Tibial artery (tissue), 4 donors: Measurements from ENCODE around the gene NEMF.
"Not testable (repeated sequence)": the region's sequence is repeated elsewhere in the genome, so short reads cannot be mapped to it uniquely, and the experiment has no call there.

ENCODE experiments used
- DNase-seq, 2 donors: peaks; one replicate each; pipeline ENCODE4 v3.0.0-alpha.2; 2019
- H3K27ac ChIP-seq, 2 donors: fragments of 200-600 bp; sonication (generic) in 1 of 2; 1 replicate in 1 of 2; 2 replicates in 1 of 2; pipeline ENCODE4 v1.5.1; 2018 to 2019; ENCODE audit warnings: mild to moderate bottlenecking in 1 of 2
- H3K27me3 ChIP-seq, 2 donors: fragments of 200-600 bp; sonication (generic) in 1 of 2; one replicate each; pipeline versions ENCODE4 v1.5.1 to v1.6.0; 2016 to 2019
- H3K36me3 ChIP-seq, 3 donors: fragments of 200-600 bp; sonication (generic) in 2 of 3; one replicate each; pipeline ENCODE4 v1.5.1; 2016 to 2019; ENCODE audit warnings: mild to moderate bottlenecking in 2 of 3
- H3K4me1 ChIP-seq, 4 donors: fragments of 200-600 bp; sonication (generic) in 2 of 4; 1 replicate in 3 of 4; 2 replicates in 1 of 4; pipeline ENCODE4 v1.5.1; 2016 to 2019
- H3K4me3 ChIP-seq, 2 donors: fragments of 200-600 bp; sonication (generic) in 1 of 2; 1 replicate in 1 of 2; 2 replicates in 1 of 2; pipeline ENCODE4 v1.5.1; 2018 to 2019; ENCODE audit warnings: mild to moderate bottlenecking in 2 of 2
- H3K9me3 ChIP-seq, 3 donors: fragments of 200-600 bp; sonication (generic) in 1 of 3; one replicate each; pipeline ENCODE4 v1.5.1; 2016 to 2019
- intact Hi-C: fragments of 100-400 bp; cut with DNase I; formaldehyde crosslinking; loops from one replicate; pipeline ENCODE4 v1.15.0; 2023; ENCODE audit warnings: low total_unique reads
- TF ChIP-seq, protein P1 (sequence below), 2 experiments: fragments of 200-600 bp in 1 of 2; fragments of 450-650 bp in 1 of 2; IDR thresholded peaks; one replicate each; pipeline ENCODE4 v1.5.1; 2017 to 2019; ENCODE audit warnings: antibody characterized with exemption in 2 of 2, mild to moderate bottlenecking in 1 of 2, moderate library complexity in 1 of 2

NEMF gene

DNA sequence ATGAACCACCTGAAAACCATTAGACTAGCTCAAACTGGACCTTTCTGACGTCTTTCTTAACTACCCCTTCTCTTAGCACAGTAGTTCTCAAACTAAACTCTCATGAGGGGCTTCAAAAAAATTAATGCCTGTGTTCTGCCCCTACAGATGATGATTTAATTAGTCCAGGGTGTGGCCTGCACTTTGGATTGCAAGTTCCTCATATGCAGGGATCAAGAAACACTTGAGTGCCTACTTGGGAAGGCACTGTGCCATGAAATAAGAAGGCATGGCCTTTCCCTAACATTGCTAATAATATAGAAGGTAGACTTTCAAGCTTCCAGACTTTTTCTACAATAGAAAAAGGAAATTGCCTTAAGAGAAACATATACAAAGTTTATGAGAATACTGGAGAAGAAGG lies 107.4 kb downstream of the NEMF start:
- TF ChIP-seq, protein P1, sequence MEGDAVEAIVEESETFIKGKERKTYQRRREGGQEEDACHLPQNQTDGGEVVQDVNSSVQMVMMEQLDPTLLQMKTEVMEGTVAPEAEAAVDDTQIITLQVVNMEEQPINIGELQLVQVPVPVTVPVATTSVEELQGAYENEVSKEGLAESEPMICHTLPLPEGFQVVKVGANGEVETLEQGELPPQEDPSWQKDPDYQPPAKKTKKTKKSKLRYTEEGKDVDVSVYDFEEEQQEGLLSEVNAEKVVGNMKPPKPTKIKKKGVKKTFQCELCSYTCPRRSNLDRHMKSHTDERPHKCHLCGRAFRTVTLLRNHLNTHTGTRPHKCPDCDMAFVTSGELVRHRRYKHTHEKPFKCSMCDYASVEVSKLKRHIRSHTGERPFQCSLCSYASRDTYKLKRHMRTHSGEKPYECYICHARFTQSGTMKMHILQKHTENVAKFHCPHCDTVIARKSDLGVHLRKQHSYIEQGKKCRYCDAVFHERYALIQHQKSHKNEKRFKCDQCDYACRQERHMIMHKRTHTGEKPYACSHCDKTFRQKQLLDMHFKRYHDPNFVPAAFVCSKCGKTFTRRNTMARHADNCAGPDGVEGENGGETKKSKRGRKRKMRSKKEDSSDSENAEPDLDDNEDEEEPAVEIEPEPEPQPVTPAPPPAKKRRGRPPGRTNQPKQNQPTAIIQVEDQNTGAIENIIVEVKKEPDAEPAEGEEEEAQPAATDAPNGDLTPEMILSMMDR (IDR thresholded peaks at IDR 0.05) = no peak
- no peak for DNase-seq
- H3K36me3 ChIP-seq = peaks cover 37 to 91% (median 51%) of the 10 kb centered on the region in 3 donors

GRCh38 chr14:49735669-49736068 lies 116.9 kb downstream of the NEMF start:
- H3K9me3 ChIP-seq, H3K4me1 ChIP-seq, intact Hi-C loops, DNase-seq, H3K27me3 ChIP-seq, H3K27ac ChIP-seq, H3K4me3 ChIP-seq: not testable (repeated sequence)
- H3K36me3 ChIP-seq = peaks cover 18 to 64% (median 27%) of the 10 kb centered on the region in 3 donors

More for the DNA sequence above, 107.4 kb downstream of the NEMF start:
- Histone ChIP-seq H3K4me3 (no peak overlapping the region), H3K4me1 (no peaks in the 10 kb centered on the region), H3K27me3 (no peaks in the 10 kb centered on the region), H3K9me3 (no peaks in the 10 kb centered on the region), H3K27ac (no peak overlapping the region)
- intact Hi-C loops = no loop called here

DNA sequence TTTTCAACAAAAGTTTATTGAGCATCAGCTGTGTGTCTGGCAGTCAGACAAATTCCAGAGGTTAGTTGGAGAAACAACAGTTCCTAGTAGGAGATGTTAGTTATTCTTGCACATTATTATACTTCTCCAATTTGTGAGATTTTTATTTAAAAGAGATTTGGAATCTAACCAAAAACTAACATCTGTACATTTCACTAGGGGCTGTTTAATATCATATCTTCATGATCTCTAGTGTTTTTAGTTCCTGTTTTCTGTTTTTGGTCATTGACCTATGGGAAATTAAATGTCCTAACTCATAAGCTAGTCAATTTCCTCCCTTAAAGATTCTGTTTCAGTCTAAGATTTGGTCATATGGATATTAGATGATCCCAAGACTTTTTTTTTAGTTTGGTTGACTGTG lies 118.8 kb downstream of the NEMF start:
- DNase-seq = no peak
- intact Hi-C loops = no loop called here
- H3K4me1 ChIP-seq = no peaks in the 10 kb centered on the region
- TF ChIP-seq, protein P1 (IDR thresholded peaks at IDR 0.05) = no peak
- peaks cover 22 to 62% (median 22%) of the 10 kb centered on the region in 3 donors for H3K36me3 ChIP-seq
- no peaks in the 10 kb centered on the region for H3K9me3 ChIP-seq
- no peak overlapping the region for H3K27ac ChIP-seq
- H3K27me3 ChIP-seq = no peaks in the 10 kb centered on the region
- H3K4me3 ChIP-seq = no peak overlapping the region

DNA sequence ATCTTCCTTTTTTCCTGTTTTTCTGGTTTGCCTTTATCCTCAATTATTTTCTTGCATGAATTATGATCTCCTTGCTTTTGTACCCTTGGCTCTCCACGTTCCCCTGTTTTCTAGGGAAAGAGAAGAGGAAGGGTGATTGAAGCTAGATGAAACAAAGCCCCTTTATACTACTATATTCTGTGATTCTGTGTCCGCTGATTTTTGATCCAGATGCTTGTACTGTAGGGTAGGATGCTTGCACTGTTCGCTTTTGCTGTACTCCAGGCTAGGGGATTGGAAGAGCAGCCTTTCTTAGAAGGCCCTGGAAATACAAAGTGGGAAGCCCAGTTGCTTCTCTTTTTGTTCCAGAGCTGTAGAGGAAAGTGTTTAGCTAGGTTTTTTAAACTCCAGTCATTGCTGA lies 119.7 kb downstream of the NEMF start:
- TF ChIP-seq, protein P1 (IDR thresholded peaks at IDR 0.05) = no peak
- no peak overlapping the region for H3K27ac ChIP-seq
- H3K36me3 ChIP-seq = peaks cover 15 to 55% (median 25%) of the 10 kb centered on the region in 3 donors
- no peak for DNase-seq
- H3K4me1 ChIP-seq = no peaks in the 10 kb centered on the region
- H3K9me3 ChIP-seq = no peaks in the 10 kb centered on the region
- intact Hi-C loops = no loop called here
- H3K27me3 ChIP-seq = no peaks in the 10 kb centered on the region
- no peak overlapping the region for H3K4me3 ChIP-seq
